Measurements from ENCODE around the gene GZMM. TPM values are rescaled to one million over a fixed set of nuclear protein-coding genes. Genes with fewer than 3 reads are reported as not detected.

Gene GZMM
- total and polyA plus RNA-seq, 2 experiments from 2014 or later, result not detected

DNA sequence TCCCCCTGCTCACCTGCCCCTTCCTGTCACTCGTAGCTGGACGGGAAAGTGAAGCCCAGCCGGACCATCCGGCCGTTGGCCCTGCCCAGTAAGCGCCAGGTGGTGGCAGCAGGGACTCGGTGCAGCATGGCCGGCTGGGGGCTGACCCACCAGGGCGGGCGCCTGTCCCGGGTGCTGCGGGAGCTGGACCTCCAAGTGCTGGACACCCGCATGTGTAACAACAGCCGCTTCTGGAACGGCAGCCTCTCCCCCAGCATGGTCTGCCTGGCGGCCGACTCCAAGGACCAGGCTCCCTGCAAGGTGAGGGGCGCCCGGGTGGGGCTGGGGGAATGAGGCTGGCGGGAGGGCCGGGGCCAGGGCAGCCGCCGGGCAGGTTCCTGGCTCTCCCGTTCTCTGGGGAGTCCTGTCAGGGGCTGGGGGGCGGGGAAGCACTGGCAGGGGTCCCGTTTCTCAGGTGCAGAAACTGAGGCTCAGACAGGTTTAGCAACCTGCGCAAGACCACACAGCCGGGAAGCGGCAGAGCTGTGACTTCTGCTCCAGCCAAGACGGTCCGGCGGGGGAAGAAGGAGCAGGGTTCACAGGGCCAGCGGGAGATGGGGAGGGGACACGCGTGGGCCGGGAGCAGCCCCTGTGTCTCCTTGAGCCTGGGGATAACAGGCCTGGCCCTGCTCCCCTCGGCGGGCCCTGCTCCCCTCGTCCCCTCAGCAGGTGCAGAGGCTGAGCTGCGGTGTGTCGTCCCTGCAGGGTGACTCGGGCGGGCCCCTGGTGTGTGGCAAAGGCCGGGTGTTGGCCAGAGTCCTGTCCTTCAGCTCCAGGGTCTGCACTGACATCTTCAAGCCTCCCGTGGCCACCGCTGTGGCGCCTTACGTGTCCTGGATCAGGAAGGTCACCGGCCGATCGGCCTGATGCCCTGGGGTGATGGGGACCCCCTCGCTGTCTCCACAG is 5.3 kb downstream of the GZMM start:
- Histone ChIP-seq H3K4me2 (no peak overlapping the region), H3K27me3 (no peaks in the 10 kb centered on the region), H3K4me3 (no peak overlapping the region), H3K9me2 (replicated peaks; ENCODE audit: insufficient read depth) (no peaks in the 10 kb centered on the region), H4K20me1 (ENCODE audit: insufficient read depth, poor library complexity, severe bottlenecking) (no peaks in the 10 kb centered on the region), H3K79me2 (no peaks in the 10 kb centered on the region), H2AFZ (no peak overlapping the region), H3K4me1 (ENCODE audit: insufficient read depth) (no peaks in the 10 kb centered on the region), H3K36me3 (replicated peaks; ENCODE audit: insufficient read depth, low read depth) (no peaks in the 10 kb centered on the region), H3K27ac (no peak overlapping the region), H3K9me3 (ENCODE audit: low read depth) (no peaks in the 10 kb centered on the region)
- 84% methylated on average over 37 of the region's 52 CpGs for WGBS (ENCODE audit: low lambda C conversion rate, missing lambda C conversion rate)
- TF ChIP-seq EZH2 (IDR thresholded peaks at IDR 0.05; ENCODE audit: borderline replicate concordance) (no peak), EZH2phosphoT487 (IDR thresholded peaks at IDR 0.05; ENCODE audit: low read depth, severe bottlenecking, unreplicated experiment) (no peak)
- TF ChIP-seq, protein P1, sequence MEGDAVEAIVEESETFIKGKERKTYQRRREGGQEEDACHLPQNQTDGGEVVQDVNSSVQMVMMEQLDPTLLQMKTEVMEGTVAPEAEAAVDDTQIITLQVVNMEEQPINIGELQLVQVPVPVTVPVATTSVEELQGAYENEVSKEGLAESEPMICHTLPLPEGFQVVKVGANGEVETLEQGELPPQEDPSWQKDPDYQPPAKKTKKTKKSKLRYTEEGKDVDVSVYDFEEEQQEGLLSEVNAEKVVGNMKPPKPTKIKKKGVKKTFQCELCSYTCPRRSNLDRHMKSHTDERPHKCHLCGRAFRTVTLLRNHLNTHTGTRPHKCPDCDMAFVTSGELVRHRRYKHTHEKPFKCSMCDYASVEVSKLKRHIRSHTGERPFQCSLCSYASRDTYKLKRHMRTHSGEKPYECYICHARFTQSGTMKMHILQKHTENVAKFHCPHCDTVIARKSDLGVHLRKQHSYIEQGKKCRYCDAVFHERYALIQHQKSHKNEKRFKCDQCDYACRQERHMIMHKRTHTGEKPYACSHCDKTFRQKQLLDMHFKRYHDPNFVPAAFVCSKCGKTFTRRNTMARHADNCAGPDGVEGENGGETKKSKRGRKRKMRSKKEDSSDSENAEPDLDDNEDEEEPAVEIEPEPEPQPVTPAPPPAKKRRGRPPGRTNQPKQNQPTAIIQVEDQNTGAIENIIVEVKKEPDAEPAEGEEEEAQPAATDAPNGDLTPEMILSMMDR (IDR thresholded peaks at IDR 0.05; ENCODE audit: poor library complexity), result no peak
- no peak for DNase-seq (ENCODE audit: low spot score)

DNA sequence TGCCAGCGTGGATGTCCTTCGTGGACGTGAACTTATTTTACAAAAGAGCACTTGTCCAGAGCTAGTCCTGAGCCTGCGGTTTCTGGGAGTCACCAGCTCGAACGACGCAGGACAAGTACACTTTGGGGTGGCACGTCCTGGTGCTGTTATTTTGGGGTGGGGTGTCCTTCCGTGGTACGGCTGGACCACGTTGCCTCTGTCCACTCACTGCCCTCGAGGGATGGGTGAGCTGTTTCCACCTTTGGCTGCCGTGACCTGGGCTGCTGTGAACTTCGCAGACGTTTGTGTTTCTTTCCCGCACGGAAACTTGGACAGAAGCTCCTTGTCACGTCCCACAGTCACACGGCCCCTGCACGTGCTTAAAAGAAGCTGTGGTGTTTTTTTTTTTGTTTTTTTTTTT is 11.0 kb downstream of the GZMM start:
- H3K27ac ChIP-seq, result no peak overlapping the region
- no peaks in the 10 kb centered on the region for H4K20me1 ChIP-seq (ENCODE audit: insufficient read depth, poor library complexity, severe bottlenecking)

DNA sequence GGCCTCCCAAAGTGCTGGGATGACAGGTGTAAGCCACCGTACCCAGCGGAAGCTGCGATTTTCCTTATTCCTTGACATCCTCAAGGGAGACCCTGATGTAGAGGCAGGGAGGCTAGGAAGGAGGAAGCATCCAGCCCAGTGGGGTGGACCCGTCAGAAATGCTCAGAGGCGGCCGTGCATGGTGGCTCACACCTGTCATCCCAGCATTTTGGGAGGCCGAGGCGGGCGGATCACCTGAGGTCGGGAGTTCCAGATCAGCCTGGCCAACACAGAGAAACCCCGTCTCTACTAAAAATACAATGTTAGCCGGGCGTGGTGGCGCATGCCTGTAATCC is 11.6 kb downstream of the GZMM start:
- Histone ChIP-seq H3K4me2 (no peak overlapping the region), H4K20me1 (ENCODE audit: insufficient read depth, poor library complexity, severe bottlenecking) (no peaks in the 10 kb centered on the region), H3K4me1 (ENCODE audit: insufficient read depth) (peaks cover 12% of the 10 kb centered on the region), H3K27ac (no peak overlapping the region), H3K79me2 (no peaks in the 10 kb centered on the region), H3K27me3 (no peaks in the 10 kb centered on the region), H3K4me3 (no peak overlapping the region), H3K36me3 (replicated peaks; ENCODE audit: insufficient read depth, low read depth) (no peaks in the 10 kb centered on the region), H3K9me3 (ENCODE audit: low read depth) (no peaks in the 10 kb centered on the region), H2AFZ (no peak overlapping the region), H3K9me2 (replicated peaks; ENCODE audit: insufficient read depth) (no peaks in the 10 kb centered on the region)
- WGBS (ENCODE audit: low lambda C conversion rate, missing lambda C conversion rate), result 93% methylated on average over 13 of the region's 14 CpGs
- no peak for DNase-seq (ENCODE audit: low spot score)
- TF ChIP-seq EZH2phosphoT487 (IDR thresholded peaks at IDR 0.05; ENCODE audit: low read depth, severe bottlenecking, unreplicated experiment) (no peak), EZH2 (IDR thresholded peaks at IDR 0.05; ENCODE audit: borderline replicate concordance) (no peak)
- TF ChIP-seq, protein P1 (IDR thresholded peaks at IDR 0.05; ENCODE audit: poor library complexity), result no peak

More for the DNA sequence above, 11.0 kb downstream of the GZMM start:
- TF ChIP-seq EZH2phosphoT487 (IDR thresholded peaks at IDR 0.05; ENCODE audit: low read depth, severe bottlenecking, unreplicated experiment) (no peak), EZH2 (IDR thresholded peaks at IDR 0.05; ENCODE audit: borderline replicate concordance) (no peak)
- TF ChIP-seq, protein P1 (IDR thresholded peaks at IDR 0.05; ENCODE audit: poor library complexity), result no peak
- no peak for DNase-seq (ENCODE audit: low spot score)
- no peaks in the 10 kb centered on the region for H3K9me2 ChIP-seq (replicated peaks; ENCODE audit: insufficient read depth)
- 89% methylated on average over 20 of the region's 20 CpGs for WGBS (ENCODE audit: low lambda C conversion rate, missing lambda C conversion rate)
- no peak overlapping the region for H3K4me3 ChIP-seq
- H3K27me3 ChIP-seq, result no peaks in the 10 kb centered on the region
- H2AFZ ChIP-seq, result no peak overlapping the region
- H3K79me2 ChIP-seq, result no peaks in the 10 kb centered on the region
- peaks cover 12% of the 10 kb centered on the region for H3K4me1 ChIP-seq (ENCODE audit: insufficient read depth)
- H3K36me3 ChIP-seq (replicated peaks; ENCODE audit: insufficient read depth, low read depth), result no peaks in the 10 kb centered on the region
- H3K4me2 ChIP-seq, result no peak overlapping the region
- H3K9me3 ChIP-seq (ENCODE audit: low read depth), result no peaks in the 10 kb centered on the region
